Pulmonary artery endothelial cell (primary cell): ENCODE measurements around the gene MEIG1. TPM values are rescaled to one million over a fixed set of nuclear protein-coding genes. Genes with fewer than 3 reads are reported as not detected.
"Not testable (repeated sequence)": the region's sequence is repeated elsewhere in the genome, so short reads cannot be mapped to it uniquely, and the experiment has no call there.

Experiments used
- DNase-seq: peaks from one replicate; pipeline ENCODE4 v3.0.0-alpha.2; 2011; ENCODE audit warnings: low read depth, low spot score
- total RNA-seq: library from RNA; depleted of rRNA; stranded (reverse); fragments of >200 nt; gene quantifications from 2 replicates; pipeline ENCODE4 v1.2.3, GENCODE V29; 2014

Gene MEIG1, protein sequence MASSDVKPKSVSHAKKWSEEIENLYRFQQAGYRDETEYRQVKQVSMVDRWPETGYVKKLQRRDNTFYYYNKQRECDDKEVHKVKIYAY
- total RNA-seq, result 0.32 TPM in 1 of 2 replicates, not detected in the other

DNA sequence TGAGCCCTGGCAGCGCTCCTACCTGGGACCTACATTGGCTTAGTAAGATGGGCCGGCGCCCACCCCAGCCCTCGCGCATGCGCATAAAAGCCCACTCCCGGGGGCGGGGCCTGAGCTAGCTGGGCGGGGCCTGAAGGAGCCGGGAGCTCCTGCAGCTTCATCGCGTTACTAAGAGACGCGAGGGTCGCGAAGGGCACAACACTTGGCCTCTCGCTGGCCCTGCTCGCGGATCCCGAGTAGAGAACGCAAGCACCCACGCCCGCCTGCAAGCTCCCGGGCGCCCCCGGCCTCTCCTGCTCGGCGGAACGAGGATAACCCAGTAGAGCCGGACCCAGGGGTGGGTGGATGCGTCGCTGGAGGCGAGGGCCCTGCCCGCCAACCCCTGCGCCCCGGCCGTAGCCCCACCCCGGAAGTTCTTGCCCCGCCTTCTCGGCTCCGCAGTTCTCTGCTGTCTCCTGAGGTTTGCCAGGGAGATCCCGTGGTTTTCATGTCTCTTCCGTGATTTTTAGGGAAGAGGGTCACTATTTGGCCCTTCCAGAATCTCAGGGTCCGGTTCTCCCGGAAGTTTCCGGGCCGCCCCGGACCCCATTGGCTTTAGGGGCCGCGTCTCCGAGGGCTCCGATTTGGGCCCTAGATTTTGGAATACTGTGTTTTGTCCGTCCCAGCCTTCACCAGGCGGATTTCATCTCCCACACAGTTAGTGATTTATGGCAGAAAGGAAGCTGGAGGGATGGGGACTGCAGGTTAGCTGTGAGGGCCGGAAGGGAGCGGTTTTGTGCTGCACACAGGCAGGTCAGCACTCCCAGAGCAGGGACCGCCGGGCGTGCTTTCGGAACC lies at the start of gene MEIG1:
Gene MEIG1, plus strand, starts transcription at position 168 of the 837 bp plus-strand sequence. CDS start 7,081 bp downstream, outside the sequence.
- DNase-seq, result peak; percentile 59

DNA sequence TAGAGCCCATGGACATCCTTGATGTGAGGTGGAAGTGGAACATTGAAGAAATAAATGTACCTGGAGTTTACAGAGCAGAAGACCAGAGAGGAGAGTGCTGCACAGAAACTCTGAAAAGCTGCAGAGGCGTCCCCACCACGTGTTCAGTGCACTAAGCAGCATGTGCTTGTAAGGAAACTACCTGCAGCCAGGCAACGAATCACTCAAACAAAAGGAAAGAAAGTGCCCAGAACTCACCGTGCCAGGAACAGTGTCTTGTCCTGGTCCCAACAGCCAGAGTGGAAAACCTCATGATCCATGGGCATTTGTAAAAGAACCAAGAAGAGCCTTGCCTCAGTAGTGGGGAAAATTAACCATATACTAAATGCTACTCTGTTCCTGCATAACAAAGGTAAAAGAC lies 48.2 kb upstream of the MEIG1 start:
- DNase-seq, result no peak

- no peak for DNase-seq
These were observed 47.4 kb upstream of the MEIG1 start for GRCh38 chr10:14911801-14912200.

- no peak for DNase-seq
These were observed 42.6 kb upstream of the MEIG1 start for GRCh38 chr10:14916600-14916999.

- DNase-seq, result no peak
These were observed 41.4 kb upstream of the MEIG1 start for GRCh38 chr10:14917827-14918226.

DNA sequence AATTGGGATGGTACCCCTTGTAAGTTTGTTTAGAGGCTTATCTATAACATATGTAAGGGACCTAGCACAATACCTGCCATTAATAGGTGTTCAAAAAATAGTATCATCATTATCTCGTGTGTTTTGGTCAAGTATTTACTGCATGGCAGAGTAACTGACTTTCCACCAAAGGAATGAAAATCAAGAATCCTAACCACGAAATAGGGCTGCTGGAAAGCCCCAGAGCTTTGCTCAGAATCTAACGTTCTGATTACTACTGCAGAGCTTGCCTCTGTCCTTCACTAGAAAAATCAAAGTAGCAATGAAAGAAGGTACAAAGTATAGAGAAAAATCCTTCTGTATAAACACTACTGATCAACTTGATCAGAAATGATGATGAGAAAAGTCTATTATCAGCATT lies 40.2 kb upstream of the MEIG1 start:
- DNase-seq, result no peak

DNA sequence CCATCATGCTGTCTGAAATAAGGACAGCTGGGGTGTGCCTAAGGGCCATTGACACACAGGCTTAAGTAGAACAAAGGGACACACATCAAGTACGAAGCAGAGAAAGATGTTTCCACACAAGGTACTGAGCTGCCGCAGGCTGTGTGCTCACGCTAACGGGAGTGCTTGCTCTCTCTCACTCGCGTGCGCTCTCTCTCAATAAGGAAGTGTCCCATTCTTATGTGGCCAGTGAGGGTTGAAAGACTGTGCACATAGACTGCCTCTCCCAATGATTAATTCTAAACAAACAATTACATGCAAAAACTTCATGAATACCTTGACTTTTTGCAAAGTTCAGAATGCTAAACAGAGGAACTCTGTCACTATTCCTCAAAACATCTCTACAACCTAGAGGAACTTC lies 35.2 kb upstream of the MEIG1 start:
- DNase-seq, result no peak

DNA sequence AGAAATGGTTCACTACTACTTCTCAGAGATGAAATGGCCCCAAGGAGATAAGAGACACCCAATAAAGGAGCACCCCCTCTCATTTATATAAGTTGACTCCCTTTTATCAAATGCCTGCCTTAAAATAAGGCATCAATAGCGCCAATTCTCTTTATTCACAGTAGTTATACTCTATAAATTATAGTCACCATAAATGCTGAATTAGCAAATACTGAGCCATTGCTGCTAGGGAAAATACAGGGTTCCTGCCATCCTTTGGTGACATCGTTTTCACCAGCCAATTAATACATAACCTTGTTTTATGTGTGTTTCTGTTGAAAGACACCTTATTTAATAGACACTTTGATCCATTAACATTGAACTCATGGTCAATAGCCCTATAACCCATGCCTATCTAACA lies 33.9 kb upstream of the MEIG1 start:
- DNase-seq, result no peak

- no peak for DNase-seq
These were observed 33.1 kb upstream of the MEIG1 start for GRCh38 chr10:14926061-14926470.

GRCh38 chr10:14926722-14927416 lies 32.3 kb upstream of the MEIG1 start:
- DNase-seq, result no peak

- no peak for DNase-seq
These were observed 28.6 kb upstream of the MEIG1 start for GRCh38 chr10:14930610-14931009.

DNA sequence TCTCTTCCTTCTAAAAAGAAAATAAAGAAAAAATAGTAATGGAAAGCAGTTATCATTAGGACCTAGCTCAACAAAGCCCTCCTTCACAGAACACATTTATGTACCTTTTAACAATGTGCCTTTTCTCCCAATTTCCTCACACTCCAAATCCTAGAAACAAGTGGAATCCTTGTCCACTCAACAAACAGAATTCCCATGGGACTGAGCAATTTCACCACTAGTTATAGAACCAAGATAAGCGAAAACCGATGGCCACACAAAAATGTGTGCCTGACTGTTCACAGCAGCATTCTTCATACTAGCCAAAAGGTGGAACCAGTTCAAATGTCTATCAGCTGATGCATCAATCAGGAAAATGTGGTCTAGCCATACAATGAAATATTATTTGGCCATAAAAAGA lies 22.6 kb upstream of the MEIG1 start:
- DNase-seq, result no peak

DNA sequence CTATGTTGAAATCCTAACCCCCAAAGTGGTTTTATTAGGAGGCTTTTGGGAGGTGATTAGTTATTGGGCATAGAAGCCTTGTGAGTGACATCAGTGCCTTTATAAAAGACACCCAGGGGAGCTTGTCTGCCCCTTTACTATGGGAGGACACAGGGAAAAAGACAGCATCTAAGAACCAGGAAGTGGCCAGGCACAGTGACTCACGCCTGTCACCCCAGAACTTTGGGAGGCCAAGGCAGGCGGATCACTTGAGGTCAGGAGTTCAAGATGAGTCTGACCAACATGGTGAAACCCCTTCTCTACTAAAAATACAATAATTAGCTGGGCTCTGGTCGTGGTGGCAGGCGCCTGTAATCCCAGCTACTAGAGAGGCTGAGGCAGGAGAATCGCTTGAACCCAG lies 20.2 kb upstream of the MEIG1 start:
- not testable (repeated sequence) for DNase-seq

- DNase-seq, result not testable (repeated sequence)
These were observed 16.8 kb upstream of the MEIG1 start for GRCh38 chr10:14942147-14942949.

GRCh38 chr10:14942950-14943338 lies 16.2 kb upstream of the MEIG1 start:
- DNase-seq, result not testable (repeated sequence)

DNA sequence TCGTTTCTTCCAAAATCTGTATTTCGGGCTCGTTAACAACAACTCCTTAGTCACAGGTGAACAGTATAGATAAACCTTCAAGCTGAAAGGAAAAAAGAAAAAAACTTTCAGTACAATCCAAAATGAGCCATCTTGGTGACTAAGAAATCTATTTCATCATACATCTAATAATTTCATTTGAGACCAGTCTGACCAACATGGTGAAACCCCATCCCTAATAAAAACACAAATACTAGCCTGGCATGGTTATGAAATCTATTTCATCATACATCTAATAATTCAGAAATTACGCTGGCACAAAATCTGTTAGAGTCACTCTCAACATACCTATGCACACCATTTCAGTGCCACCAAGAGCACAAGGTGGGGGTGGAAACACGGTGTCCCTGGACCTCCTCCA lies 14.1 kb upstream of the MEIG1 start:
- no peak for DNase-seq

DNA sequence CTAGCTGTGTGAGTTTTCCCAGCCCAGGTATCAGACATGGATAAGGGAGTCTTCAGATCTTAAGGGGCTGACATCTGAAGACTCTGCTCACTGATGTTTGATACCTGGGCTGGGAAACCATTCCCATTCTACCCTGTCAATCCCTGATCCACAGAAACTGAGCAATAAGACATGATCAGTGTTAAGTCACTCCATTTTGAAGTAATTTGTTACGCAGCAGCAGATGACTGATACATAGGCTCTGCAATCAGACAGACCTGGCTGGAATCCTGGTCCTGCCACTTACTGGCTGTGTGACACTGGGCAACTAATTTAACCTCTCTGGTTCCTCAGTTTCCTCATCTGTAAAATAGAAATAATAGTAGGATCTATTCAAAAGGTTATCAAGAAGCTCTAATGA lies 11.9 kb upstream of the MEIG1 start:
- DNase-seq, result no peak

DNA sequence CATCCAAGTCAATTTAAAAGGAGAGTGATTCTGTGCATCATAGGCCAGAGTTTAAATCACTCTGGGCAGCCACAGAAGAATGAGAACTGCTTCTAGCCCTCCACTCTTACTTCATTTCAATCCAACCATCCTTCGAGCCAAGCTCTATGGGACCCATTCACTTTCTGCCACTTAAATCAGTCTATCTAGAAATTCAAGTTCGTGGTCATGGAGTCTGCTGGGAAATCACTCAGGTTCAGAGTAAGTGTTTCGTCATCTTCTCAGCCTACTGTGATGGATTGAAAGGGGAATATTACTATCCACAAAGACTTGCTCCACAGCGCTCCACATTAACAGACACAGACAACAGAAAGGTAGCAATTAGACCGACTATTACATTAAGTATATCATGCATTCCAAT lies 9.9 kb upstream of the MEIG1 start:
- DNase-seq, result no peak

GRCh38 chr10:14952851-14953423 lies 6.3 kb upstream of the MEIG1 start:
- no peak for DNase-seq

DNA sequence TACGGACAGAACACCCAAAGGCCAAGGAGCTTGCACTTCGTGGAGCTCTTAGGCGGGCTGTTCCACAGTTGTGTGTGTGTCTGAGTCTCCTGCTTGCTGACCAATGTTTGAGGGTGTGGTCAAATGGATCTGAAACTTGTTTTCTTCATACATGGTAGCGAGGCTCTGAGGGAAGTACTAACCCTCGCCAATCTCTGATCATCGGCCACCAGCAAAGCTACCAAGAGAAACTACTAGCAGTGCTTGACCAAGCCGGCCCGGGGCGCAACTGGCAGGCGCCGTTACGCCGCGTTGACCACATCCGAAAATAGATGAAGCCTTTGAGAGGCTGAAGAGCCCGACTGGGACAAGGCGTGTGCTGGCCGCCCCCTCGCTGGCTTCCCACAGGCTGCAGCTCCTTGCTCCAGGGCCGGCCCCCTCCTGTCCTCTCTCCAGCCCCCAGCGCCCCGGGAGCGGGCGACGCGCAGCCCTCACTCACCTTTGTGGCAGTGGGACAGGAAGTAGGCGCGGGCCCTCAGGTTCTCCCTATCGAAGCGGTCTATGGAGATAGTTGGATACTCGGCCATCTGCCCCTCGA lies 5.7 kb upstream of the MEIG1 start:
- peak; percentile 2 for DNase-seq
